Inferior parietal cortex (tissue), 1 donor: Measurements from ENCODE around the gene PPM1A.

Source experiments
- DNase-seq: peaks from one replicate; pipeline ENCODE4 v3.0.0-alpha.2; 2016; ENCODE audit errors: extremely low spot score

The PPM1A gene

DNA sequence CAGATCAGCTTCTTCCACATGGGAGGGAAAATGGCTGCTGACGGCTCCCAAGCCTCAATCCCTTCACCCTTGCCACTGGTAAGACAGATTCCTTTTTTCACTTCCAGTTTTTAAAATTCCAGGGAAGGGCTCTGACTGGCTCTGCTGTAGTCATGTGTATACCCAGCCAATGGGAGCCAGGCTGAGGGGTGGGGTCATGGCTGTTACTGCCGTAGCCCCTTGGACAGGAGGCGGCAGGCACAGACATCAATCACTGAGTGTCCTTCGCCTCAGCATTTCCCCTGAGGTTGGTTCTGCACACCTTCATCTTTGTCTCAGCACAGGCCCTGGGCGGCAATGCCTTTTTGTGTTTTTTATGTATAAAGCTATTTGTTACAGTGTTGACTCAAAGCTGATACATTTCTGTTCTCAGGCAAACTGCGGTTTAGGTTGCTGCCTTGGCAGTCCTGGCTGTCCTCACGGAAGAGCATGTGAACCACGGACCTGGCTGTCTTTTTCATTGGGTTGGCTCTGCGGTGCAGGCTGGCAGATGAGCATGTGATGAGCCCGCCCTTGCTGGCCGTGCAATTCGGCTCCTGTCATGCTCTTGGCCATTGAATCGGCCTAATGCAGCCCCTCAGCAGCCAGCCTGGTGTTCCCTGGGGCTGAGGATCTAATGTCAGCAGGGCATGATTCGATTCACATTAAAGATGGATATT is 74.3 kb downstream of the PPM1A start:
- no peak for DNase-seq

DNA sequence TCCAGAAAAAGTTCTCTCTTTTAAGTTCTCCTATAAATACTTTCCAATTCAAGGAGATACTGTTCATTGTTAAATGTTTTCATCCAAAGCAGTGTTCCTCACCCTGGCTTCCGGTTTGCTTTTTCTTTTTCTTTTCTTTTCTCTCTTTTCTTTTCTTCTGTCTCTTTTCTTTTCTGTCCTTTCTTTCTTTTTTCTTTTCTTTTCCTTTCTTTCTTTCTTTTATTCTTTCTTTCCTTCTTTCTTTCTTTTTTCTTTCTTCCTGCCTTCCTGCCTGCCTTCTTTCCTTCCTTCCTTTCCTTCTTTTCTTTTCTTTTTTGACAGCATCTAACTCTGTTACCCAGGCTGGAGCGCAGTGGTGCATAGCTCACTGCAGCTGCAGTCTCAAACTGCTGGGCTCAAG is 75.8 kb downstream of the PPM1A start:
- no peak for DNase-seq

DNA sequence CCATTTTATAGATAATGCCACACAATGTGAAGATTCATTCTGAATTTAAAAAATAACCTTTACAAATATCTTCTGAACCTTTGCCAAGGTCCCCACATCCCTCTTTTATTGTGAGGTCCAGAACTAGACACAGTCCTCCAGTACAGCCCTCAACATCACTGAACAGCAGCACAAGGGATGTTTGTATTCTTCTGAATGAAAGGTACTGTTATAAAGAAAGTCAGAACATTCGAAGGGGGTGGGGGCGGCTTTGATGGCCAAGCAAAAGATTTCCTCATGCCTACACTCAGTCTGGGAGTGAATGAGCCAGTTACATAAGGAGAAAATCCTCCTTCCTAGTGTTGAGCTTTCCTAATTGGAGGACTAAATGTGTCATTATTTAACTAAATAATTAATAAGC is 77.3 kb downstream of the PPM1A start:
- no peak for DNase-seq

DNA sequence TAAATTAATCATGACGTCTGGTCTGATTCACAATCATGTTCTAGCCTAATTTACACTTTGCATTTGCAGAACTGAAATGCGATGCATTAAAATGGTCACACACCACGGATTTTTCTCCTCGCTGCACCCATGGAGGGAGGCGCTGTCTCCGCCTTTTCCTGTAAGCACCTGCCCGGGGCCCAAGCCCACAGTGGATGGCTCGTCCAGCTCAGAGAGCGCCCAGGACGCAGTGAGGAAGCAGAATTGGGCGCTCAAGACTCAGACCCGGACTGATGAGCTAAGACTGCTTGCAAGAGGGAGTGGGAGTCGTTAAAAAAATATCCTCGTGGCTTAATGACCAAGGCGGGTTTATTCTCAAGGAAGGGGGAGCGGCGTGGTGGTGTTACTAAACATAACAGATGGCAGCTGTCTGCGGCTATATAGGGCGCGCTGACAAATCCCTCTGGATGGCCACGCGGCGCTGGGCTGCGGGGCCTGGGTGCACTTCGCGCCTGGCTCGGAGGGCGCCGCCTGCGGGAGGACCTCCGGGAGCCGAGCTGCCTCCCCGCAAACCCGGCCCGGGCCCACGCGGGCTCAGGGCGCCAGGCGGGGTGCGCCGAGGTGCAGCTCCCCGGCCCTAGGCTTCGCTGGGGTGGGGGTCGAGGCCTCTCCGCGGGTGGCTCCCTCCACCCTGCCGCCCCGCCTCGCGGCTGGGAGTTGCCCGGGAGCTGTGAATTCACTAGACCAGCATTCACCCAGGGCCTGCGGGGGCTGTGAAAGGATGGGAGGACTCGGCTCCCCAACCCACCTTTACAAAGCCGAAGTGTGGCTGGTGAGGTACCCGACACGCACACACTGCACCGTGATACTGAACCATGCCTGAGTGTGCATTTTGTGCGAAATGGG is 78.7 kb downstream of the PPM1A start:
- DNase-seq: peak; percentile 39

DNA sequence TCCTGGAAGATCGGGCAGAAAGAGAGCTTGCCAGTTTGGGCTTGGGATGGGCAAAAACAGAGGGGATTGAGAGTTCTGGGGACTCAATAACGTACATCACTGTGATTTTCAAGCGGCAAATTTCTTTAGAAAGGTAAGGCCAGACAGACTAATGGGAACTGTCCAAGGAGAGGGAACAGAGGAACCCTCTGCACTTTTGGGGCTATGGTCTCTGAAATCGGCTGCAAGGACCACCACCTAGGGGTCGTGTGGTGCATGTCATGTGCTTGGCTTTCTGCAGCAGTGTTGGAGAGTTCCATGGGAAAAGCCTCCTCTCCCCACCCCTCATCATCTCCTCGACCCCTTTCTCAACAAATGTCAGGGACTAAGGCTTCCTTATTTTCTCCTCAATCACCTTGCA is 79.6 kb downstream of the PPM1A start:
- no peak for DNase-seq

DNA sequence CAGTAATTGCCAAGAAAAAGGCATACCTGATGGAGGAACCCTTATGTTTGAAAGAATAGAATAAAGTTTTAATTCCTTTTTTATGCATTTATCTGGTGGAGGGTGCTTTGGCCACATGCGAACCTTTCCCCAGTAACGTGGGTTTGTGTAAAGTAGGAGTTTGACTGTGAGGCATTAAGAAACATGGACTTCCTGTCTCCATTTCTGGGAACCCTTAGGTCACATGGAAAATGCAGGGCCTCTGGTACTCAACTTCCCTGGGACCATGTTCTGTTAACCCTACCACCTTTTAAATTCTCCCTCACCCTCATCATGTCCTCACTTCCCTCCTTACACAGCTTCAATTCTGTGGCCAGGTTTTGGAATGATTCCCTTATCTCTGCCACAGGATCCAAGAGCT is 80.3 kb downstream of the PPM1A start:
- DNase-seq: no peak

DNA sequence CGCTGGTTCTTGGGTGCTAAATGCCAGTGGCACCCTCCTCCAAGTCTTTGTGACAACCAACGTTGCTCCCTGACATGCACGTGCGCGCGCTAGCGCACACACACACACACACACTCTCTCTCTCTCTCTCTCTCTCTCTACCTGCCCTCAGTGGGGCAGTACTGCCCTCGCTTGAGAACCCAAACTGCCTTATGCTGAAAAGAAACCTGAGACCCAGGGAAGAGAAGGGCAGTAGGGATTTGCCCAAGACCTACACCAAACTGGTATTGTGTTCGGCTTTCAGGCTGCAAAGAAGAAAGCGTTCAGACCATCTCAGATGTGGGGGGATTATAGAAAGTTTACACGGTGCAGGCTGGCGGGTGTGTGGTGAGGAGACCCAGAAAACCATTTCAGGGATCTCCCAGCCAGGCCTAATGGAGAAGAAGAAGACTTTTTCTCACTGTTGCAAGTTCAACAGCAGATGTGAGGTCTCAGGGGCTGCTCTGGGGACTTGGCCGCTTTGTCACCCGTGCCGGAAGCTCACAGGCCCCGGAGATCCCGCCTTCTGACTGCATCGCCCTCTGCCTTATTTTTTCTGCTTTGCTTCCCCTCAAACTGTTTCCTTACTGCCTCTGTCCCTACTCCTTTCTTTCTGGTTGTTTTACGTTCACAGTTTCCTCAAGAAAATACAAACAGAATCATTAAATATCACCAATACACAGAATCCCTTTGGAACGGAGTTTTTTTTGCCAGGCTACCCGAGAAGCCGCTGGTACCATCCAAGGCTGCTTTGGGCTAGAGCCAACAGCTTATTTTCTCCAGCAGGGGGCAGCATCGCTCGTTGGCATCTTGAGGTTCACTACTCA is 82.4 kb downstream of the PPM1A start:
- DNase-seq: peak; percentile 71

DNA sequence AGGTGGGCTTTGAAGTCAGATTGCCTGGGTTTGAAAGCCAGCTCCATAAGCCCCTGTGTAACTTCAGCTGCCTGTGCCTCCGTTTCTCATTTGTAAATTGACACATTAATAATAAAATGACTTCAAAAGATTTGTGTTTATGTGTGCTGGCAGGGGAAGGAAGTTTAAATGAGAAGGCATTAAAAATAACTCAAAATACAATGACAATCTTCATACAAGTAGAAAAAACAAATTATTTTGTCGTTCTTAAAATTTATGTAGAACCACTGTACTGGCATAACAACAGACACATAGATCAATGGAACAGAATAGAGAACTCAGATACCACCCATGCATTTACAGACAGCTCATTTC is 83.0 kb downstream of the PPM1A start:
- DNase-seq: no peak

DNA sequence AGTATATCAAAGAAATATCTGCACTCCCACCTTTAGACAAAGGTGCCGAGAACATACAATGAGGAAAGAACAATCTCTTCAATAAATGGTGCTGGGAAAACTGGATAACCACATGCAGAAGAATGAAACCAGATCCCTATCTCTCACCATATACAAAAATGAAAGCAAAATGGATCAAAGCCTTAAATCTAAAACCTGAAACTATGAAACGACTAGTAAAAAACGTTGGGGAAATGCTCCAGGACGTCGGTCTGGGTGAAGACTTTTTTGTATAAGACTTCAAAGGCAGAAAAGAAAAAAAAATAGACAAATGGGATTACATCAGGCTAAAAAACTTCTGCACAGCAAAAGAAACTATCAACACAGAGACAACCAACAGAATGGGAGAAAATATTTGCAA is 83.8 kb downstream of the PPM1A start:
- no peak for DNase-seq

DNA sequence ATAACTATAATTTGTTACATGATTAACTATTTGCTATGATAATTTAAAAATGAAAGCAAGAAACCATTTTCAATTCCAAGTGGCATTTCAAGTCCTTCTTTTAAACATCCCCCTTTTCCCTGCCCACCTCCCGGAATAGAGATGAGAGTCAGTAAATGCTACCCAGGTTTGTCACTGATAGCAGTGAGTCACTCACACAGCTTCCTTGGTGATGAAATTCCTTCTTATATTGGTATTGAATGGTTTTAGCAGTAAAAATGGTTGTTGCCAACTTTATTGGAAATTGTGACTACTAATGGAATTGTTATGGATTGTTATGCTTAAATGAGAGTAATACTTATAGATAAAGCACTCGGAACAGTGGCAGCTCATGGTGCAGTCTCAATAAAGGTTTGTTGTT is 90.5 kb downstream of the PPM1A start:
- no peak for DNase-seq

DNA sequence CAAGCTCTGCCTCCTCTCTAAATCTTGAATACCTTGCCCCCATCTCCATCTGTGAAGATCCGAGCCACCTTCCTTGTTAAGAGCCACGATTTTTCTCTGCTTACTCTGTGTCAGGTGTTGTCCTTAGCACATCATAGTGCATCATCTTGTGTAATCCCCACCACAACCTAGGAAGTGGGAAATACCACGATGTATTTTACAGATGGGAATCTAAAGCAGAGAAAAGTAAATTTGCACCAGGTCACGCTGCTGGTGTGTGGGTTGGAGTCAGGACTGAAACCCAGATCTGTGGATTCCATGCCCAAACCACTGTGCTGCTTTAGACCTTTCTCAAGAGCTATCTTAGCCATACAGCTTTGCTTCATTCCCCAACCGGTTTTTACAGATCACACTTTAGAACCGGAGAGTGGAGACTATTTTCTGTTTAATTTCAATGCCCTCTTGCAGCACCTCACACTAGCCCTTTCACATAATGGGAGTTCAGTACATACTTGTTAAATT is 94.6 kb downstream of the PPM1A start:
- DNase-seq: no peak

DNA sequence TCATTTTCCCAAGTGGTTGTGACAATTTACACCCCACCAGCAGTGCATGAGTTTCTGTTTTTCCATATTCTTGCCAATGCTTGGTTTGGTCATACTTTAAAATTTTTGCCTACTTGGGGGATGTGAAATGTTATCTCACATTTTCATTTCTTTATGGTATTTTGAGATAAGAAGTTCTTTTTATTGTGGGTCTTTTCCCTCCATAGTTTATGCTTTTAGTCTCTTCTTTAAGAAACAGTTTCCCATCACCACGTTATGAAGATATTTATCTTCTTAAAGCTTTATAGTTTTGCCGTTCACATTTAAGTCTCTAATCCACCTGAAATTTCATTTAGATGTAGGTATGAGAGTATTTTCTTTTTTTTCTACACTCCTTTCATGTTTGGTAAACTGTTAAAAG is 95.7 kb downstream of the PPM1A start:
- DNase-seq: no peak

DNA sequence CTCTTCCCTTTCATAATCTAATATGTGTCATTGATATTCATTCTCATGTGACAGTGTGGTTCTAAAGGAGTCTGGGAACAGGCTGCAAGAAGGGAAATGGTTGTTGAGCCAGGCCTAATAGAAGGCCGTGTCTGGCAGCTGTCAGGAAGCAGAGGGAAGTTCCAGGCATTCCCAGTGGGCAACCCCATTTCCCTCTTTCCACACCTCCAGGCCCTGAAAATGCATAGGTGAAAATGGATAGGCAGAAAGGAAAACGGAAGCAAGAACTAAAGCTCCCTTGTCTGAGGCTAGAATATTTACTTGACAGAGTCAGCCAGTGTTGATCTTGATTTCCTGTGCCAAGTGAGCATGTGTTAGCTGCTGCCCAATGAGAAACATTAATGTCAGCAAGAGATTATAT is 97.7 kb downstream of the PPM1A start:
- DNase-seq: no peak

DNA sequence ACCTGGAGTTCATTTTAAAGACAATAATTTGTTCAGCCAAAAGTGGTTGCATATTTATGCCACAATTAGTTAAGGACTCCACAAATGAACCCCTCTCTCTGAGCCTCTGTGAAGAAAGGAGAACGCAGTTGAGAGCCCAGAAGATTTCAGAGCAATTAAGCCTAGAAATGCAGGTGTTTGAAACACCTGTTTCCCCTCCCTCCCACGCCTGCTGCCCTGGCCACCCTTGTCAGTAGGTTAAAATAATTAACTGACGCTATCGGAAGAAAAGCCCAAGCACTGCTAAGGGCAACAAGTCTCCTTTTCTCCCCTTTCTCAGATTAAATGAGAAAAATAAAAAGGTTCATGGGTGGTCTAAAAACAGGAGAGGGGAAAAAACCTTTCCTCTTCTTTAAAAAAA is 99.2 kb downstream of the PPM1A start:
- no peak for DNase-seq
